Activated naive CD4-positive, alpha-beta T cell treated with anti-CD3 and anti-CD28 coated beads, Interleukin-2, amount 50 U/mL, for 72 hours (primary cell): ENCODE measurements around the gene TNRC6B. TPM values are rescaled to one million over a fixed set of nuclear protein-coding genes. Genes with fewer than 3 reads are reported as not detected.

ENCODE experiments used
- ATAC-seq, 2 donors: fragments of 150-1000 bp; cut with Tn5 transposase; 2 replicates each; pipeline ENCODE4 v1.10.0; 2021; ENCODE audit warnings: mild to moderate bottlenecking in 2 of 2, moderate library complexity in 2 of 2
- DNase-seq, 2 donors: peaks; one replicate each; pipeline ENCODE4 v3.0.0; 2021 to 2022; ENCODE audit warnings: low spot score in 2 of 2
- H3K27ac Mint-ChIP-seq, 2 donors: one replicate each; pipeline ENCODE4 v1.8.0; 2022; ENCODE audit warnings: mild to moderate bottlenecking in 2 of 2, mixed read lengths in 2 of 2
- H3K36me3 Mint-ChIP-seq, 2 donors: one replicate each; pipeline ENCODE4 v1.8.0; 2022; ENCODE audit warnings: mixed read lengths in 2 of 2
- H3K9me3 Mint-ChIP-seq, 2 donors: one replicate each; pipeline ENCODE4 v1.8.0; 2022; ENCODE audit warnings: mixed read lengths in 2 of 2
- total RNA-seq, 2 donors: library from RNA; stranded (reverse); gene quantifications; one replicate each; pipeline ENCODE4 v1.2.3, GENCODE V29; 2022

The TNRC6B gene
- total RNA-seq, 2 donors from 2014 or later = 57.7 to 63.2 TPM

- no peaks in the 10 kb centered on the region for H3K9me3 Mint-ChIP-seq
- DNase-seq (no peak), ATAC-seq (no peak)
- H3K27ac Mint-ChIP-seq = peak overlapping the region; percentile 27 to 90
- H3K36me3 Mint-ChIP-seq = no peaks in the 10 kb centered on the region
Measured at GRCh38 chr22:40200795-40201530, 23.2 kb downstream of the TNRC6B start.

- H3K27ac Mint-ChIP-seq = peak overlapping the region in 1 of 2 donors; percentile 75
- ATAC-seq (no peak), DNase-seq (no peak)
Measured at GRCh38 chr22:40202225-40202944, 24.7 kb downstream of the TNRC6B start.

GRCh38 chr22:40203572-40203971, 25.8 kb downstream of the TNRC6B start:
- DNase-seq = no peak
- H3K9me3 Mint-ChIP-seq = no peaks in the 10 kb centered on the region
- no peaks in the 10 kb centered on the region for H3K36me3 Mint-ChIP-seq
- peak overlapping the region; percentile 75 to 92 for H3K27ac Mint-ChIP-seq
- peak; percentile 89 to 94 for ATAC-seq

More at GRCh38 chr22:40202225-40202944, 24.7 kb downstream of the TNRC6B start:
- Mint-ChIP-seq H3K36me3 (no peaks in the 10 kb centered on the region), H3K9me3 (no peaks in the 10 kb centered on the region)

- ATAC-seq = no peak
Measured at GRCh38 chr22:40204321-40205116, 26.8 kb downstream of the TNRC6B start.

GRCh38 chr22:40206561-40206960, 28.8 kb downstream of the TNRC6B start:
- peak overlapping the region in 1 of 2 donors; percentile 48 for H3K27ac Mint-ChIP-seq
- no peak for ATAC-seq
- DNase-seq = no peak
- no peaks in the 10 kb centered on the region for H3K36me3 Mint-ChIP-seq
- H3K9me3 Mint-ChIP-seq = no peaks in the 10 kb centered on the region

More at GRCh38 chr22:40204321-40205116, 26.8 kb downstream of the TNRC6B start:
- DNase-seq = no peak
- no peaks in the 10 kb centered on the region for H3K9me3 Mint-ChIP-seq
- peak overlapping the region; percentile 75 to 92 for H3K27ac Mint-ChIP-seq
- no peaks in the 10 kb centered on the region for H3K36me3 Mint-ChIP-seq

GRCh38 chr22:40210818-40211217, 33.1 kb downstream of the TNRC6B start:
- Mint-ChIP-seq H3K27ac (peak overlapping the region in 1 of 2 donors; percentile 72), H3K9me3 (no peaks in the 10 kb centered on the region), H3K36me3 (no peaks in the 10 kb centered on the region)
- DNase-seq (no peak), ATAC-seq (peak; percentile 78 to 80)

- Mint-ChIP-seq H3K36me3 (no peaks in the 10 kb centered on the region), H3K9me3 (no peaks in the 10 kb centered on the region), H3K27ac (peak overlapping the region in 1 of 2 donors; percentile 72)
- ATAC-seq = no peak
- DNase-seq = no peak
Measured at GRCh38 chr22:40211476-40212054, 33.8 kb downstream of the TNRC6B start.

- H3K27ac Mint-ChIP-seq = no peak overlapping the region
- ATAC-seq = no peak
Measured at GRCh38 chr22:40212121-40212520, 34.4 kb downstream of the TNRC6B start.

GRCh38 chr22:40213478-40213877, 35.8 kb downstream of the TNRC6B start:
- H3K36me3 Mint-ChIP-seq = no peaks in the 10 kb centered on the region
- no peak for ATAC-seq
- no peaks in the 10 kb centered on the region for H3K9me3 Mint-ChIP-seq
- DNase-seq = no peak
- peak overlapping the region in 1 of 2 donors; percentile 51 for H3K27ac Mint-ChIP-seq

More at GRCh38 chr22:40212121-40212520, 34.4 kb downstream of the TNRC6B start:
- DNase-seq = no peak
- no peaks in the 10 kb centered on the region for H3K9me3 Mint-ChIP-seq
- H3K36me3 Mint-ChIP-seq = no peaks in the 10 kb centered on the region

GRCh38 chr22:40215266-40215665, 37.5 kb downstream of the TNRC6B start:
- H3K36me3 Mint-ChIP-seq = no peaks in the 10 kb centered on the region
- no peaks in the 10 kb centered on the region for H3K9me3 Mint-ChIP-seq
- DNase-seq (no peak), ATAC-seq (no peak)
- H3K27ac Mint-ChIP-seq = peak overlapping the region; percentile 64 to 93

- no peaks in the 10 kb centered on the region for H3K9me3 Mint-ChIP-seq
- peak; percentile 70 to 87 for ATAC-seq
- H3K27ac Mint-ChIP-seq = peak overlapping the region; percentile 64 to 93
- no peaks in the 10 kb centered on the region for H3K36me3 Mint-ChIP-seq
- DNase-seq = no peak
Measured at GRCh38 chr22:40216041-40216756, 38.5 kb downstream of the TNRC6B start.

- H3K36me3 Mint-ChIP-seq = no peaks in the 10 kb centered on the region
- peak overlapping the region in 1 of 2 donors; percentile 3 for H3K27ac Mint-ChIP-seq
- ATAC-seq (no peak), DNase-seq (no peak)
- H3K9me3 Mint-ChIP-seq = no peaks in the 10 kb centered on the region
Measured at GRCh38 chr22:40218152-40218551, 40.4 kb downstream of the TNRC6B start.

- peak overlapping the region in 1 of 2 donors; percentile 3 for H3K27ac Mint-ChIP-seq
- no peaks in the 10 kb centered on the region for H3K9me3 Mint-ChIP-seq
Measured at GRCh38 chr22:40218723-40219294, 41.1 kb downstream of the TNRC6B start.

GRCh38 chr22:40220316-40221054, 42.8 kb downstream of the TNRC6B start:
- no peak overlapping the region for H3K27ac Mint-ChIP-seq
- no peak for ATAC-seq
- no peaks in the 10 kb centered on the region for H3K36me3 Mint-ChIP-seq
- no peak for DNase-seq
- H3K9me3 Mint-ChIP-seq = no peaks in the 10 kb centered on the region

More at GRCh38 chr22:40218723-40219294, 41.1 kb downstream of the TNRC6B start:
- ATAC-seq (no peak), DNase-seq (no peak)
- H3K36me3 Mint-ChIP-seq = no peaks in the 10 kb centered on the region

GRCh38 chr22:40221055-40221414, 43.3 kb downstream of the TNRC6B start:
- ATAC-seq = no peak
- Mint-ChIP-seq H3K9me3 (no peaks in the 10 kb centered on the region), H3K36me3 (peaks cover 0 to 2% of the 10 kb centered on the region in 2 donors), H3K27ac (no peak overlapping the region)
- no peak for DNase-seq
